HL-60 (cell line): ENCODE data around the gene LIN37.

ENCODE experiments used
- CTCF ChIP-seq: IDR thresholded peaks from one replicate; pipeline ENCODE4 v1.5.1; 2011; ENCODE audit warnings: low read length, control low read depth, inconsistent platforms; ENCODE audit not compliant: insufficient read depth
- GABPA ChIP-seq: IDR thresholded peaks from 2 replicates; pipeline ENCODE4 v1.6.1; 2012; ENCODE audit warnings: low read depth
- POLR2AphosphoS5 ChIP-seq: IDR thresholded peaks from 2 replicates; pipeline ENCODE4 v1.6.1; 2012; ENCODE audit warnings: low read depth
- REST ChIP-seq: IDR thresholded peaks from 2 replicates; pipeline ENCODE4 v1.6.1; 2012; ENCODE audit warnings: low read depth; ENCODE audit not compliant: insufficient replicate concordance

DNA sequence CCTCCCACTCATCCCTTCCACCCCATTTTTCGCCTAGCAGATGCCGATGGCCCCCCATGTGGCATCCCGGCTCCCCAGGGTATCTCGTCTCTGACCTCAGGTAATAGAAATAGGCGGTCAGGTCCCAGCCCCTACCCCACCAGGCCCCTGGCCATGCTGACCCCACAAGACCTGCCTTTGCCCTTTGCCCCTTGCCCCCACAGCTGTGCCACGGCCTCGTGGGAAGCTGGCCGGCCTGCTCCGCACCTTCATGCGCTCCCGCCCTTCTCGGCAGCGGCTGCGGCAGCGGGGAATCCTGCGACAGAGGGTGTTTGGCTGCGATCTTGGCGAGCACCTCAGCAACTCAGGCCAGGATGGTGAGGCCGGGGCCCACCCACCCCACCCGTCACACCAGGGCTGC lies 32.3 kb downstream of the LIN37 start:
- no peak for TF ChIP-seq CTCF
- TF ChIP-seq REST: no peak
- TF ChIP-seq GABPA: no peak
- no peak for TF ChIP-seq POLR2AphosphoS5
